Psoas muscle (tissue), 8 donors: Measurements from ENCODE around the gene ERMN. TPM values are rescaled to one million over a fixed set of nuclear protein-coding genes. Genes with fewer than 3 reads are reported as not detected.
"Not testable (repeated sequence)": the region's sequence is repeated elsewhere in the genome, so short reads cannot be mapped to it uniquely, and the experiment has no call there.

Source experiments
- ATAC-seq, 4 donors: fragments of 200-7000 bp; cut with Tn5 transposase; one replicate each; pipeline ENCODE4 v1.9.1; 2020; ENCODE audit warnings: moderate library complexity in 3 of 4, mild to moderate bottlenecking in 2 of 4
- DNase-seq, 2 donors: peaks; one replicate each; pipeline ENCODE4 v3.0.0-alpha.2; 2020
- H3K27ac ChIP-seq: fragments of 200-600 bp; one replicate; pipeline ENCODE4 v1.8.0; 2022
- H3K27me3 ChIP-seq, 3 donors: fragments of 200-600 bp in 1 of 3; one replicate each; pipeline versions ENCODE4 v1.6.1 to v1.8.0; 2013 to 2022; ENCODE audit warnings: low read length in 2 of 3, mild to moderate bottlenecking in 2 of 3, moderate library complexity in 1 of 3; ENCODE audit not compliant: insufficient read depth in 3 of 3
- H3K36me3 ChIP-seq, 2 donors: fragments of 200-600 bp in 1 of 2; one replicate each; pipeline versions ENCODE4 v1.6.1 to v1.8.0; 2013 to 2022; ENCODE audit warnings: low read depth in 1 of 2, mild to moderate bottlenecking in 1 of 2, moderate library complexity in 1 of 2; ENCODE audit not compliant: insufficient read depth in 1 of 2
- H3K4me1 ChIP-seq: fragments of 200-600 bp; one replicate; pipeline ENCODE4 v1.8.0; 2022
- H3K4me3 ChIP-seq: fragments of 200-600 bp; one replicate; pipeline ENCODE4 v1.8.0; 2022; ENCODE audit warnings: mild to moderate bottlenecking
- H3K9me3 ChIP-seq: fragments of 200-600 bp; one replicate; pipeline ENCODE4 v1.8.0; 2022
- WGBS, 3 donors: extraction: QIAGEN DNeasy Blood & Tissue Kit; methylation state at CpG; one replicate each; pipeline versions ENCODE4 v1.1.6 to v1.1.7; 2013; 5-methylcytosine and 5-hydroxymethylcytosine counted together
- intact Hi-C, 2 donors: fragments of 100-400 bp; cut with DNase I; formaldehyde crosslinking; loops; one replicate each; pipeline versions ENCODE4 v1.11.0 to v1.14.2; 2022
- long read RNA-seq, 2 donors: library from polyadenylated mRNA; unstranded; transcript quantifications; one replicate each; pipeline ENCODE4 v2.0.0, GENCODE V29; 2021
- polyA plus RNA-seq, 3 donors: library from polyadenylated mRNA; stranded (reverse); fragments of 200-250 nt; gene quantifications; one replicate each; pipeline ENCODE4 v1.2.3, GENCODE V29; 2013
- total RNA-seq, 4 donors: library from RNA; stranded (reverse); fragmentation: NEBNext Ultra II Directional in 2 of 4; extraction: Animal tissue kit (Norgen Biotek cat#: 25700) in 2 of 4; gene quantifications; one replicate each; pipeline versions ENCODE4 v1.2.1 to v1.2.4, GENCODE V29; 2021 to 2023
- TF ChIP-seq, protein P1 (sequence below): fragments of 200-600 bp; IDR thresholded peaks from one replicate; pipeline ENCODE4 v1.8.0; 2022; ENCODE audit warnings: antibody characterized with exemption
- donor health status: healthy with polysubstance abuse.
- donor health status: DM: no; HTN: no; CAD: no; lungs with moderate emphysema.
- donor health status: Bipolar disorder and iron deficiency.
- donor health status: healthy.
- donor health status: DM: yes; HTN: yes; CAD: no.
- donor health status: DM: no; HTN: no; CAD: no.
- donor health status: DM: no; HTN: no; CAD: no.
- donor health status: DM: yes; HTN: yes; CAD: no.

Gene ERMN, protein sequence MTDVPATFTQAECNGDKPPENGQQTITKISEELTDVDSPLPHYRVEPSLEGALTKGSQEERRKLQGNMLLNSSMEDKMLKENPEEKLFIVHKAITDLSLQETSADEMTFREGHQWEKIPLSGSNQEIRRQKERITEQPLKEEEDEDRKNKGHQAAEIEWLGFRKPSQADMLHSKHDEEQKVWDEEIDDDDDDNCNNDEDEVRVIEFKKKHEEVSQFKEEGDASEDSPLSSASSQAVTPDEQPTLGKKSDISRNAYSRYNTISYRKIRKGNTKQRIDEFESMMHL
- total RNA-seq (not detected), polyA plus RNA-seq (under 1 TPM in 2 of 3 donors, not detected in 1; 0.05 to 0.08 TPM)
- long read RNA-seq, donor 1, result 0 reads
- long read RNA-seq, donor 2, result 0 reads

DNA sequence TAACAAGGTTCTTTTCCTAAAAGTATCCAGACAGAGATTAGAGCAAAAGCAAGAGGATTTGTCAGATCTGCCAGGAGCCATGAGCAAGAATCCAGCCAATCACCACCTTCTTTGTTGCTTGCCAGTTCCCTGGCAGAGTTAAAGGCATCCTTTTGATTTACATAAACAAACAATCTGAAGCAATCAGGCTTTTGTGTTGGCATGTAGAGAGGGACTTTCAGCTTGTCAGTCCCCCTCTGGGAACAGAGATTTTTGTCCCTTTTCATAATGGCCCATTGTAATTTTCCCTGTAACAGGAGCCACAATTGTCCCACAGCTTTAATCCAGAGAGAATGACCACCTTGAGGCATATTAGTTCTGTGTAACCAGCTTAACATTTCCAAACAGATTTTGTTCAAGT, at the start of gene ERMN:
Gene ERMN (minus strand): TSS at position 39 of the 400 bp plus-strand sequence. CDS start 182 bp downstream, outside the sequence.
- Histone ChIP-seq H3K36me3 (no peaks in the 10 kb centered on the region), H3K27me3 (no peaks in the 10 kb centered on the region), H3K4me3 (no peak within 1 kb of the TSS), H3K9me3 (no peaks in the 10 kb centered on the region), H3K27ac (no peak within 1 kb of the TSS), H3K4me1 (no peaks in the 10 kb centered on the region)
- intact Hi-C loops, result no loop called here
- TF ChIP-seq, protein P1, sequence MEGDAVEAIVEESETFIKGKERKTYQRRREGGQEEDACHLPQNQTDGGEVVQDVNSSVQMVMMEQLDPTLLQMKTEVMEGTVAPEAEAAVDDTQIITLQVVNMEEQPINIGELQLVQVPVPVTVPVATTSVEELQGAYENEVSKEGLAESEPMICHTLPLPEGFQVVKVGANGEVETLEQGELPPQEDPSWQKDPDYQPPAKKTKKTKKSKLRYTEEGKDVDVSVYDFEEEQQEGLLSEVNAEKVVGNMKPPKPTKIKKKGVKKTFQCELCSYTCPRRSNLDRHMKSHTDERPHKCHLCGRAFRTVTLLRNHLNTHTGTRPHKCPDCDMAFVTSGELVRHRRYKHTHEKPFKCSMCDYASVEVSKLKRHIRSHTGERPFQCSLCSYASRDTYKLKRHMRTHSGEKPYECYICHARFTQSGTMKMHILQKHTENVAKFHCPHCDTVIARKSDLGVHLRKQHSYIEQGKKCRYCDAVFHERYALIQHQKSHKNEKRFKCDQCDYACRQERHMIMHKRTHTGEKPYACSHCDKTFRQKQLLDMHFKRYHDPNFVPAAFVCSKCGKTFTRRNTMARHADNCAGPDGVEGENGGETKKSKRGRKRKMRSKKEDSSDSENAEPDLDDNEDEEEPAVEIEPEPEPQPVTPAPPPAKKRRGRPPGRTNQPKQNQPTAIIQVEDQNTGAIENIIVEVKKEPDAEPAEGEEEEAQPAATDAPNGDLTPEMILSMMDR, result no peak
- ATAC-seq (no peak), DNase-seq (no peak)

DNA sequence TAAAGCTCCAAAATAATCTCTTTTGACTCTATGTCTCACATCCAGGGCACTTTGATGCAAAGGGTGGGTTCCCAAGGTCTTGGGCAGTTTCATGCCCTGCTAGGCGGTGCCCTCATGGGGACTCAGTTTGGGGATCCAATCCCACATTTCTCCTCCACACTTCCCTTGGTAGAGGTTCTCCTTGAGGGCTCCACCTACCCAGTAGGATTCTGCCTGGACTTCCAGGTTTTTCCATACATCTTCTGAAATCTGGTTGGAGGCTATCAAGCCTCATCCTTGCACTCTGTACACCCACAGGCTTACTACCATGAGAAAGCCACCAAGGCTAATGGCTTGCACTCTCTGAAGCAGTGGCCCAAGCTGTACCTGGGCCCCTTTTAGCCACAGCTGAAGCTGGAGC, 49.8 kb upstream of the ERMN start:
- ATAC-seq, result no peak
- no peaks in the 10 kb centered on the region for H3K36me3 ChIP-seq
- H3K27ac ChIP-seq, result no peak overlapping the region
- no peaks in the 10 kb centered on the region for H3K4me1 ChIP-seq
- TF ChIP-seq, protein P1, result no peak
- intact Hi-C loops, result no loop called here
- no peak for DNase-seq
- H3K4me3 ChIP-seq, result no peak overlapping the region
- 93 to 100% (median 94%) methylated on average over 1 of the region's 1 CpG for WGBS, 3 donors
- H3K27me3 ChIP-seq, result no peaks in the 10 kb centered on the region
- peaks cover 9% of the 10 kb centered on the region for H3K9me3 ChIP-seq

DNA sequence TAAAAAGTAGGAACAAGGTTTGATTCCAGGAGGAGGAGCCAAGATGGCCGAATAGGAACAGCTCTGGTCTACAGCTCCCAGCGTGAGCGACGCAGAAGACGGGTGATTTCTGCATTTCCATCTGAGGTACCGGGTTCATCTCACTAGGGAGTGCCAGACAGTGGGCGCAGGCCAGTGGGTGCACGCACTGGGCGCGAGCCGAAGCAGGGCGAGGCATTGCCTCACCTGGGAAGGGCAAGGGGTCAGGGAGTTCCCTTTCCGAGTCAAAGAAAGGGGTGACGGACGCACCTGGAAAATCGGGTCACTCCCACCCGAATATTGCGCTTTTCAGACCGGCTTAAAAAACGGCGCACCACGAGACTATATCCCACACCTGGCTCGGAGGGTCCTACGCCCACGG, 42.9 kb upstream of the ERMN start:
- WGBS, 3 donors, result 93 to 96% (median 95%) methylated on average over 10 to 15 of the region's 25 CpGs
- H3K4me1 ChIP-seq, ATAC-seq, H3K27ac ChIP-seq, H3K9me3 ChIP-seq, DNase-seq, intact Hi-C loops, H3K27me3 ChIP-seq, H3K36me3 ChIP-seq, H3K4me3 ChIP-seq: not testable (repeated sequence)

DNA sequence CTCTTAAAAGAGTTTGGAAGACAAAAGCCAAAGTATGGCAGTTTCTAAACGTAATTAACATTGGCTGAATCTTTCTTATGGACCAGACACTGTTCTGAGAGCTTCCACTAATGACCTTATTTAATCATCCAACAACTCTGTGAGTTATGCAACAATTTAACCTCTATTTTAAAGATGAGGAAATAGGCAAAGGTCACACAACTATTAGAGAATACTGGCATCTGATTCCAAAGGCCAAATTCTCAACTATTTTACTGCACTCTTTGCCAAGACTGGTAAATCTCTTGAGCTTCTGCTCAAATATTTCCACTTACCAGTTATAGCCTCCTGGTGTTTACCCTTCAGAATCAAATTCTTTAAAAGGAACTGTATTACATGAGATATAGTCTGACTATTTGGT, 42.1 kb upstream of the ERMN start:
- WGBS, 3 donors, result 38 to 50% (median 47%) methylated on average over 1 of the region's 1 CpG
- Histone ChIP-seq H3K4me3 (no peak overlapping the region), H3K27ac (no peak overlapping the region), H3K36me3 (no peaks in the 10 kb centered on the region), H3K4me1 (no peaks in the 10 kb centered on the region), H3K27me3 (no peaks in the 10 kb centered on the region), H3K9me3 (no peaks in the 10 kb centered on the region)
- DNase-seq, result no peak
- TF ChIP-seq, protein P1, result no peak
- intact Hi-C loops, result no loop called here
- ATAC-seq, result no peak

DNA sequence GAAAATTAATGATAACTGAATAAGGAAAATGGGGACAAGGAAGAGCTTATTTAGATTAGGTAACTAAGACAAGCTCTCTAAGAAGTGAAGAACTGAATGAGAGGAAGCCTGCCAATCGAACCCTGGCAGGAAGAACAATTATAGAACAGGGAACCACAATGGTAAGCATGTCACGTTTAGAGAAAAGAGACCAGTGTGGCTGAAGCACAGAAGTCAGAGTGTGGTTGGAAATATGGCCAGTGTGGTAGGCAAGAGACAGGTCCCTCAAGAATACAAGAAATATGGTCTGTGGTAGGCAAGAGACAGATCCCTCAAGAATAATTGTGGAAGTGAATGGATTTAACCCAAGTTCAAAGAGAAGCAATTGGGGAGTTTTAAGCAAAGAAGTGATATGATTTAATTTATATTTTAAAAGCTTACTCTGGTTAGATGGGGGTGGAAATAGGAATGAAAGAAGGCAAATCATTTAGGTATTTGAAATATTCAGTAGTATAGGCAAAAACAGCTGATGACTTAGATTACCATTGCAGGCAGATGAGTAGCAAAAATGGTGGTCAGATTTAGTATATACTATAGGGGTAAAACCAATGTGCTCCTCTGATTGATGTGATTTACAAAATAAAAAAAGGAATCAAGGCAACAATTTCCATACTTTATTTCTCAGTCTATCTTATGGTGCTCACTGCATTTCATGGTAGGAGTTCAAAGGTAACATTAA, 38.8 kb upstream of the ERMN start:
- H3K27ac ChIP-seq, result no peak overlapping the region
- H3K27me3 ChIP-seq, result no peaks in the 10 kb centered on the region
- H3K4me1 ChIP-seq, result no peaks in the 10 kb centered on the region
- ATAC-seq (no peak), DNase-seq (no peak)
- H3K36me3 ChIP-seq, result no peaks in the 10 kb centered on the region
- no peak overlapping the region for H3K4me3 ChIP-seq
- no peaks in the 10 kb centered on the region for H3K9me3 ChIP-seq
- TF ChIP-seq, protein P1, result no peak
- intact Hi-C loops, result no loop called here
- WGBS, 3 donors, result 50 to 61% (median 53%) methylated on average over 2 of the region's 2 CpGs
